GM19193 (cell line): ENCODE data around the gene UGP2.

Experiments used
- POLR2A ChIP-seq: IDR thresholded peaks from 4 replicates; pipeline ENCODE4 v1.6.1; 2011; ENCODE audit not compliant: insufficient read depth, insufficient read length; ENCODE audit errors: extremely low read depth

Gene UGP2

GRCh38 chr2:63875131-63875527 lies 33.4 kb downstream of the UGP2 start:
- TF ChIP-seq POLR2A: no peak

GRCh38 chr2:63875559-63876245 lies 34.0 kb downstream of the UGP2 start:
- TF ChIP-seq POLR2A: no peak

DNA sequence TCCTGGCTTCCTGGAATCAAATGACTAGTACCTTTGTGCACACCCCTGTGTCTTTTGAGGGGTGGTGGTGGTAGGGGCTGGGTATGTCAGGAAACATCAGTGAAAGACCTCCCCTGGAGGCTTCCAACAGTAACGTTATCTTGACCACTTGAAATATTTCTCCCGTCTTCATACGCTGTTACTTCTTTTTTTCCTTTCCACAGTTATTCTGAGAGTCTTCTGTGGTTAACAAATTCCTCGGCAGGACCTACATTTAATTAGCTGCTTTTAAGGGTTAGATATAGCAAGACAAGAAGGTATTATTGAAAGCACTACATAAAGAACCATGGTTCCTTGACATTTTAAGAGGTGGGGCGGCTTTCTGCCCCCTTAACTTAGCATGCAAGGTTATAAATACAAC lies 34.6 kb downstream of the UGP2 start:
- TF ChIP-seq POLR2A: no peak

- no peak for TF ChIP-seq POLR2A
Measured at GRCh38 chr2:63878486-63878885, 36.8 kb downstream of the UGP2 start.

DNA sequence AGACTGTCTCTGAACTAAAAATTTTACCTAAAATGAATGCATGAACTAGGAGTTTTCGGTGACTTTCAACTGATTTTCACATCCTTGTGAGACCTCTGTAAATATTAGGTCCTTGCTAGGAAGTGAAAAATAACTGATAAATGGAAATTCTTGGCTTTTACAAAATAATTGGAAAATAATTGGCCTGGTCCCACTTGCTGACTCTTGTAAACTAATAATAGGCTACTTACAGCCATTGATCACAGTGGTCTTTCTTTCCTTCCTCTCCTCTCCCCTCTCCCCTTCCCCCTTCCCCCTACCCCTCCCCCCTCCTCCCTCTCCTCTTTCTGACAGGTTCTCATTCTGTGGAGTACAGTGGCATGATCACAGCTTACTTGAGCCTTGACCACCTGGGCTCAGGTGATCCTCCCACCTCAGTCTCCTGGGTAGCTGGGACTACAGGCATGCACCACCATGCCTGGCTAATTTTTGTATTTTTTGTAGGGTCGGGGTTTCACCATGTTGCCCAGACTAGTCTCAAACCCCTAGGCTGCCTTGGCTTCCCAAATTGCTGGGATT lies 38.3 kb downstream of the UGP2 start:
- TF ChIP-seq POLR2A: no peak

DNA sequence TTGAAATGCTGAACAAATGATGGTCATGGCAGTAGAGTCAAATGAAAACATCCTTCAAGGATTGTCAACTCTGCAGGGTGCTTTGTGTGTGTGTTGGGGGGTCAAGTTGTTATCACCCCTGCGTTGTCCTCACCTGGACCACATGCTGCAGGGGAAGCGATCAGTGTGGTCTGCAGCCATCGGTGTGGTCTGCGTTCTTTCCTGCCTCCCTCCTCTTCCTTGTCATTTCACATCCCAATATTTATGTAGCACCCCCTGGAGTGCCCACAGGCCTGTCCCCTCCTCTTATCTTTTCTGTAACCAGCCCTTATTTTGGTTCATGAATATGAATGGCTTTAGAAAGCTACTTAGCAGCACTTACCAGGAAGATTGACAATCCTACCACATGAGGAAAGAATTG lies 38.9 kb downstream of the UGP2 start:
- TF ChIP-seq POLR2A: no peak

DNA sequence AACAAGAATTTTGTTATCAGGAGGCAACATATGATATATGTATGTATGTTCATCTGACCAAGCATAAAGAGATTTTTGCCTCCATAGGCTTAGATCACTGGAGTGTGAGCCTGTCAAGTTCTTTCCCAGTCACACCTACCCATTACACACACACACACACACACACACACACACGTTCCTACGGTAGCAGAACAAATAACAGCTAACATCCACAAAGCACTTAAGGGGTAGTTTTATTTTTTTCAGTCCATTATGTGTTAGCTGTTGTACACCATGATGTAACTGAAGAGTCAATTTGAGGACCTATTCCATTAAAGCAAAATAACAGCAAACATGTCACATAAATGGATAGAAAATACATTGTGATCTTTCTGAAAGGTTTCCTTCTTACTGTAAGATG lies 39.5 kb downstream of the UGP2 start:
- TF ChIP-seq POLR2A: no peak

DNA sequence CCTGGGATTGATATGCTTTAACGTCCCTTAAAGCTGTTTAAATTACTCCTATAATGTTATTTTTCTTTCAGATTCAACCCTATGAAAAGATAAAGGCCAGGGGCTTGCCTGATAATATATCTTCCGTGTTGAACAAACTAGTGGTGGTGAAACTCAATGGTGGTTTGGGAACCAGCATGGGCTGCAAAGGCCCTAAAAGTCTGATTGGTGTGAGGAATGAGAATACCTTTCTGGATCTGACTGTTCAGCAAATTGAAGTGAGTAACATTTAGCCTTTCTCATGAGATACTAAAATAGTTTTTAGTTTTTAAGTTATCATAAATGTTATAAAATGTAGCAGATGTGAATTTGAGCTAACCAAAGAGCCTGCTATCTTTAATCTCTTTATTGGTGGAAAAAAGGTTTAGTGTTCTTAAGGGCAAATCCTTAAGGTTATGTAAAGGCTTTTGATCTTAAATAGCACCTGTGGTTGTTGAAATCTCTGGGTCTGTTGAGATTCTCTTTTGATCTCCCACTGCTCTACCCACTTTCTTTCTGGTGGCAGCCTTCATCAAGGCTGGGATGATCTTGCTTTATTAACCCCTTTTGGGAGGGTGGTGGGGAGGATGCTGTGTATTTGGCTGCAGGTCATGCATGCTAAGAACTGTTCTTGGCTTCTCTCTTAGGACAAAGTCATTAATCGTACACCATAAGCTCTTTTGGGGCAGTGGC lies 40.9 kb downstream of the UGP2 start:
- no peak for TF ChIP-seq POLR2A

GRCh38 chr2:63886445-63886844 lies 44.7 kb downstream of the UGP2 start:
- no peak for TF ChIP-seq POLR2A

- TF ChIP-seq POLR2A: no peak
Measured at GRCh38 chr2:63888053-63888452, 46.4 kb downstream of the UGP2 start.

- no peak for TF ChIP-seq POLR2A
Measured at GRCh38 chr2:63888490-63889402, 47.0 kb downstream of the UGP2 start.

GRCh38 chr2:63890678-63891077 lies 49.0 kb downstream of the UGP2 start:
- TF ChIP-seq POLR2A: no peak

- TF ChIP-seq POLR2A: no peak
Measured at GRCh38 chr2:63891488-63892030, 49.9 kb downstream of the UGP2 start.

DNA sequence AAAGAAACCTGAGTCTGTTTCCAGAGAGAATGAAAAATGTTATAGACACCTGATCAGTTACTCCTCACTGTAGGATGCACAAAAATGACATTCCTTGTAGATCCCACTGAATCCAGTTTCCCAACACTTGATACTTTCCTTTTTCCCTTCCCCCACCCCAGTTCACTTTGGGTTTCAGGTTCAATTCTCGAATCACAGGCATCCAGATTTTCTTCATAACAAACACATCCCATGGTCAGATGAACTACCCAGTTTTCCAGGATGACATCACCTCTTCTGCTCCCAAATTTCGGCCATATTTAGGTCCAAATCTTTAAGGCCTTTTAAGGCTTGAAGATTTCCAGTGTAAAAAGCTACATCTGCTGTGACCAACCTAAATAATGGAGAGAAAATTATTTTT lies 51.5 kb downstream of the UGP2 start:
- TF ChIP-seq POLR2A: no peak

DNA sequence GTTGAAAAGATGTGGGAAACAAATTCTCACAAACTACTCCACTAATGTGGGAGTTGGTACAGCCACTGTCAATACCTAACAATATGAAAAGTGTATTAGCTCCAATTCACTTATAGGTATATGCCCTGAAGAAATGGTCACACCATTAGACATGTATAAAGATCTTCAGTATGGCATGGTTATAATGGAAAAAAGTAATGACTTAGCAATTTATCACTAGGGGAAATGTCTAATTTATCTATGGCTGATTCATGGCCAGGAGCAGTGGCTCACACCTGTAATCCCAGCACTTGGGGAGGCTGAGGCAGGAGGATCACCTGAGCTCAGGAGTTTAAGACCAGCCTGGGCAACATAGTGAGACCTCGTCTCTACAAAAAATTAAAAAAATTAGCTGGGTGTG lies 52.5 kb downstream of the UGP2 start:
- TF ChIP-seq POLR2A: no peak
